Neuron (in vitro differentiated cells): Measurements from ENCODE around the gene LTA.

Experiments
- H2AFZ ChIP-seq: one replicate; pipeline ENCODE4 v1.6.1; 2013; ENCODE audit warnings: low read depth, mild to moderate bottlenecking, inconsistent platforms, low read length, moderate library complexity
- H3K27me3 ChIP-seq: one replicate; pipeline ENCODE4 v1.6.1; 2013; ENCODE audit warnings: low read length; ENCODE audit not compliant: insufficient read depth
- H3K36me3 ChIP-seq: one replicate; pipeline ENCODE4 v1.6.1; 2013; ENCODE audit warnings: low read length; ENCODE audit not compliant: insufficient read depth
- H3K4me1 ChIP-seq: one replicate; pipeline ENCODE4 v1.6.1; 2013; ENCODE audit warnings: low read length; ENCODE audit not compliant: insufficient read depth
- H3K4me3 ChIP-seq: 2 replicates; pipeline ENCODE4 v1.5.1; 2013; ENCODE audit warnings: mild to moderate bottlenecking, low read length, moderate library complexity
- H3K9me3 ChIP-seq: one replicate; pipeline ENCODE4 v1.6.1; 2013; ENCODE audit warnings: low read length

Gene LTA

GRCh38 chr6:31567531-31568370 lies 4.3 kb upstream of the LTA start:
- H3K36me3 ChIP-seq = no peaks in the 10 kb centered on the region
- H3K4me1 ChIP-seq = peaks cover 9% of the 10 kb centered on the region
- H3K4me3 ChIP-seq = no peak overlapping the region
- peaks cover 9% of the 10 kb centered on the region for H3K27me3 ChIP-seq
- H2AFZ ChIP-seq = no peak overlapping the region
- H3K9me3 ChIP-seq = no peaks in the 10 kb centered on the region

- peaks cover 9% of the 10 kb centered on the region for H3K4me1 ChIP-seq
- no peak overlapping the region for H2AFZ ChIP-seq
- peaks cover 11% of the 10 kb centered on the region for H3K27me3 ChIP-seq
- H3K4me3 ChIP-seq = no peak overlapping the region
- H3K9me3 ChIP-seq = no peaks in the 10 kb centered on the region
- no peaks in the 10 kb centered on the region for H3K36me3 ChIP-seq
Observed at GRCh38 chr6:31568537-31568961, 3.5 kb upstream of the LTA start.

- Histone ChIP-seq H3K27me3 (peaks cover 11% of the 10 kb centered on the region), H2AFZ (no peak overlapping the region), H3K4me3 (no peak overlapping the region), H3K4me1 (peaks cover 9% of the 10 kb centered on the region), H3K36me3 (no peaks in the 10 kb centered on the region), H3K9me3 (no peaks in the 10 kb centered on the region)
Observed at GRCh38 chr6:31569861-31570536, 2.1 kb upstream of the LTA start.

GRCh38 chr6:31573239-31574105 lies 1.4 kb downstream of the LTA start:
- no peak overlapping the region for H2AFZ ChIP-seq
- no peaks in the 10 kb centered on the region for H3K4me1 ChIP-seq
- no peak overlapping the region for H3K4me3 ChIP-seq
- H3K9me3 ChIP-seq = no peaks in the 10 kb centered on the region
- H3K36me3 ChIP-seq = no peaks in the 10 kb centered on the region
- H3K27me3 ChIP-seq = peaks cover 22% of the 10 kb centered on the region

GRCh38 chr6:31574106-31575061 lies 2.3 kb downstream of the LTA start:
- Histone ChIP-seq H3K4me1 (no peaks in the 10 kb centered on the region), H2AFZ (no peak overlapping the region), H3K27me3 (peaks cover 26% of the 10 kb centered on the region), H3K9me3 (no peaks in the 10 kb centered on the region), H3K36me3 (no peaks in the 10 kb centered on the region), H3K4me3 (no peak overlapping the region)

GRCh38 chr6:31575335-31575901 lies 3.3 kb downstream of the LTA start, which contains the start of gene TNF:
Gene TNF, plus strand, starts transcription at chr6:31575565. Its CDS starts 177 bp downstream, at chr6:31575742.
- Histone ChIP-seq H3K27me3 (peaks cover 30% of the 10 kb centered on the region), H2AFZ (no peak within 1 kb of the TSS), H3K4me1 (no peaks in the 10 kb centered on the region), H3K36me3 (no peaks in the 10 kb centered on the region), H3K9me3 (no peaks in the 10 kb centered on the region), H3K4me3 (no peak within 1 kb of the TSS)

GRCh38 chr6:31575952-31576685 lies 4.0 kb downstream of the LTA start:
- Histone ChIP-seq H3K27me3 (peaks cover 30% of the 10 kb centered on the region), H3K36me3 (no peaks in the 10 kb centered on the region)

GRCh38 chr6:31576897-31577578 lies 4.9 kb downstream of the LTA start:
- H3K9me3 ChIP-seq = no peaks in the 10 kb centered on the region
- no peaks in the 10 kb centered on the region for H3K36me3 ChIP-seq
- no peaks in the 10 kb centered on the region for H3K4me1 ChIP-seq
- H3K4me3 ChIP-seq = no peak overlapping the region
- H2AFZ ChIP-seq = no peak overlapping the region
- H3K27me3 ChIP-seq = peaks cover 26% of the 10 kb centered on the region

More at GRCh38 chr6:31575952-31576685, 4.0 kb downstream of the LTA start:
- no peaks in the 10 kb centered on the region for H3K9me3 ChIP-seq
- no peak overlapping the region for H2AFZ ChIP-seq
- H3K4me1 ChIP-seq = no peaks in the 10 kb centered on the region
- no peak overlapping the region for H3K4me3 ChIP-seq

GRCh38 chr6:31577579-31577966 lies 5.5 kb downstream of the LTA start:
- peaks cover 24% of the 10 kb centered on the region for H3K27me3 ChIP-seq
- H3K36me3 ChIP-seq = no peaks in the 10 kb centered on the region
- no peaks in the 10 kb centered on the region for H3K4me1 ChIP-seq
- H3K4me3 ChIP-seq = no peak overlapping the region
- no peaks in the 10 kb centered on the region for H3K9me3 ChIP-seq
- H2AFZ ChIP-seq = no peak overlapping the region

GRCh38 chr6:31578184-31579118 lies 6.4 kb downstream of the LTA start:
- Histone ChIP-seq H2AFZ (no peak overlapping the region), H3K9me3 (no peaks in the 10 kb centered on the region), H3K4me1 (no peaks in the 10 kb centered on the region), H3K27me3 (peaks cover 22% of the 10 kb centered on the region), H3K4me3 (no peak overlapping the region), H3K36me3 (no peaks in the 10 kb centered on the region)
